GM19328 (cell line): ENCODE data around the gene CARD19.

Source experiments
- ATAC-seq: cut with Tn5 transposase; IDR thresholded peaks from one replicate; pipeline ENCODE4 v1.9.1; 2021; ENCODE audit warnings: mild to moderate bottlenecking, moderate library complexity; ENCODE audit not compliant: unreplicated experiment

Gene CARD19

DNA sequence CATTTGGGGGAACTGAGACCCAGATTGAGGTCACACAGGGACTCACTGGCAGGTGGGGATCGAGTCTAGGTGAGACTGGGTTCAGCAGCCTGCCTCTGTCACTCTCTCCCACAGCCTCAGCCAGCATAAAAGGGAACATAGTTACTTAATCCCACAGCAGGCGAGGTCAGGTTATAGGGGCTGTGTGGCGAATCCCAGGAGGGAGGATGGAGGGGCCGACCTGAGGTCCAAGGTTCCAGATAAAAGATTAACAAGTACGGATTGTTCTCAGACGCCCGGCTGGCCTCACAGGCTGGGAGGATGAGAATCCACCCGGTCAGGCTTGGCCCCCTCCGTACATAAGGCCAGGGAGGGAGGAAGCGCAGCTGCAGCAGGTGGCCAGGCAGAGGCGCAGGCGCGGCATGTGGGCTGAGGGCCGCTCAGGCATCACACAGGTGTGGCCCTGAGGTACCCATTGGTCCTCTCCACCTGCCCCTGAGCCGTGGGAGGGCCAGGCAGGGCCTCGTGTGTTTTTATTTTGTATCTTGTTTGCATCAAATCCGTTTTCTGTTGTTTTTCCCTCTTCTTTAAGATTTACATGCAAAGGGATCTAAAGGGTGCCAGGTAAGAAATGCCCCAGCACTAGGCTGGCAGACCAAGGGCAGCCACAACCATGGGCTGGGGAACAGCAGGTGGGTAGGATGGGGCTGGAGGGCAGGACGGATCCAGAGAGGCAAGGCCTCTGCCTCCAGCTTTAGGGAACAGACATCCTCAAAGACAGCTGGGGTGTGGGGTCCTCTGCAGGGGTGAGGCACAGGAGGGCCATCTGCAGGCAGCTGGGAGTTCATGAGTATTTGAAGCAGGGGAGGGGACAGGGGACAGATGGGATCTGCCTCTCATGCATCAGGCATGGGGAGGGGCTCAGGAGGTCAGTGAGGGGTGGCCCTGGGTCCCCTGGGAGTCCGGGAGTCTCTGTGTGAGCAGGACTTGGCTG is 33.9 kb upstream of the CARD19 start:
- no peak for ATAC-seq

DNA sequence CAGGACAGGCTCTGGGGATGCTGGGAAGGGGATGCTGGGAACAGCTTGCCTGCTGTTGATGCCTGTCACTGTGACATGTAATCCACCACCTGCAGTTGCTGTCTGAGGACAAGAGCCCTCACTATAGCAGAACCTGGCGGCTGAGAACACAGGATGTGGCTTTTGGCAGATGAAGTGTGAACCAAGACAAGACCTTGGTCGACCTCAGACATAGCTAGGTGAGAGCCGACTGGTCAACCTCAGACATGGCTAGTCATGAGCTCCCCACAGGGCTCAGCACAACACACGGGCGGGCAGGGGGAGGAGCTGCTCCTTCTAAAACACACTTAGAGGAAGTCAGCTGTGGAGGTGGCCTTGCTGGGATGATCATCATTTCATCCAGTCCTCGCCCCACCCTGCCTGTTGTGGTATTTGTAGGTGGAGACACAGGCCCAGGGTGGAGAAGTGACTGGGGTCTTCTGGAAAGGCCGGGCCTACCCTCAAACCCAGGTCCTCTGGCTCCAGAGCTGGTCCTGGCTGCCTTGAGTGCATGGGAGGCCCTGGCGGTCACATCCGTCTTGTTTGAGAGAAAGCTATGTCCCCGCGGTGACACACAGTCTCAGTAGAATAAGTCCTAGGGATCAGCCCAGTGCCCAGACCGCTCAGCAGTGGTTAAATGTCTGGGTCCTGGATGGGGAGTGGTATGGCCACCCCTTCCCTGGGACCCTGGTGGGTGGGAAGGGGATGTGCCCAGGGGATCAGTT is 31.5 kb upstream of the CARD19 start:
- peak; percentile 90 for ATAC-seq

DNA sequence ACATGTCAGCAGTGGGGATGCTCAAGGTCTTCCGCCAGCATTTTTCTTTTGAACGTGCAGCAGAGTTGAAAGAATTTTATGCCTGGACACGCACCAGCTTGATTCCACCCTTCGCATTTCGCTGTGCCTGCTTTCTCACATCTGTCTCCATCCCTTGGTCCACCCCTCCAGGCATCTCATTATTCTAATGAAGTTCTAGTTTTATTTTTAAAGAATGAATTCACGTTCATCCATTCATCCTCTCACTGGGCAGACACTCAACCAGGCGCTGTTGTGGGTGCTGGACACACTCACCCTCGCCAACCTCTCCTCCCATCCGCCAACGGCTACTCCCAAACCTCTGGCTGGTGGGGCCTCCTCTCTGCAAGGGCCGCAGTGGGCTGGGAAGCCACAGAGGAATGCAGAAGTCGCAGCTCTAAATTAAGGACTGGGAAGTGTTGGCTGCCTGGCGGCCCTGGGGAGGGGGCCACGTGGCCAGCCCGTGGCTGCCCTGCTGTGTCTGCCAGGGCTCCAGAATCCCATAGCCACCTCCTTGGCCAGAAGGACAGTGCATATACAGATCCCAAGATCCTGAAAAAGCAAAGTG is 30.8 kb upstream of the CARD19 start:
- no peak for ATAC-seq

DNA sequence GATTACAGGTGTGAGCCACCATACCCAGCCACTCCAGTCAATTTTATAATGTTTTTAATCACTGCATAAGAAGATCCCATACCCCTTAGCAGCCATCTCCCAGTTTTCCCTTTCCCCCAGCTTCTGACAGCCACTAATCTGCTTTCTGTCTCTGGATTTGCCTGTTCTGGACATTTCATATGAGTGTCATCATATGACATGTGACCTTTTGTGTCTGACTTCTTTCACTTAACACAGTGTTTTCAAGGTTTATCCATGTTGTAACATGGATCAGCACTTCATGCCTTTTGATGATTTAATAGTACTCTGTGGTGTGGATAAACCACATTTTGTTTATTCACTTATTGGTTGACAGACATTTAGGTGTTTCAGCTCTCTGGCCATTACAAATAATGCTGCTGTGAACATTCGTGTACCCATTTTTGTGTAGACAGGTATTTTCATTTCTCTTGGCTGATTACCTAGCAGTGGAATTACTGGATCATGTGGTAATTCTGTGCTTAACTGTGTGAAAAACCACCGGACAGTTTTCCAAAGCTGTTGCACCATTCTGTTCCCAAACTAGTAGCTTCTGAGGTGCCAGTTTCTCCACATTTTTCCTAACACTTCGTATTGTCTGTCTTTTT is 28.9 kb upstream of the CARD19 start:
- ATAC-seq = no peak

DNA sequence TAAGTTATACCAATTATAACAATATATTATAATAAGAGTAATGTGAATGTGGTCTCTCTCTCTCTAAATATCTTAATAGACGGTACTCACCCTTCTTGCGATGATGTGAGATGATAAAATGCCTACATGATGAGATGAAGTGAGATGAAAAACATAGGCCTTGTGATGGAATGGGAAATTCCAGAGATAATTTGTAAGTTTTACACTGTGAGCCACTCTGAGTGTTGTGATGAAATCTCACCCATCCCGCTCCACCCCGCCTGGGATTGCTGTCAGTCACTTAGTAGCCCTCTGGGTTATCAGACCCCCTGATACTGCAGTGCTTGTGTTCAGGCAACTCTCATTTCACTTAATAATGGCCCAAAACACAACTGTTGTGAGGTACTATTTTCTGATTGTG is 27.1 kb upstream of the CARD19 start:
- ATAC-seq = no peak

DNA sequence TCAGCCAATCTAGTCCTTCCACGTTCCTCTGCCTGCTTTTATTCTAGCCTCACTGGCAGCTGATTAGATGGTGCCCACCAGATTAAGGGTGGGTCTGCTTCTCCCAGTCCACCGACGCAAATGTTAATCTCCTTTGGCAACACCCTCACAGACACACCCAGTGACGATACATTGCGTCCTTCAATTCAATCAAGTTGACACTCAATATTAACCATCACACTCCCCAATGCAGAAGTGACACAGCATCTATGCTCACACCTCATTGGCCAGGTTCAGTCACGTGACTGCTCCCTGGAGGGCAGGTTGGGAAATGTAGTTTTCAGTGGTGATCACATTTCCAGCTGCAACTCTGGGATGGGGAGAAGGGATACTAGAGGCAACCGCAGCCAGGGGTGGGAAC is 24.6 kb upstream of the CARD19 start:
- no peak for ATAC-seq

DNA sequence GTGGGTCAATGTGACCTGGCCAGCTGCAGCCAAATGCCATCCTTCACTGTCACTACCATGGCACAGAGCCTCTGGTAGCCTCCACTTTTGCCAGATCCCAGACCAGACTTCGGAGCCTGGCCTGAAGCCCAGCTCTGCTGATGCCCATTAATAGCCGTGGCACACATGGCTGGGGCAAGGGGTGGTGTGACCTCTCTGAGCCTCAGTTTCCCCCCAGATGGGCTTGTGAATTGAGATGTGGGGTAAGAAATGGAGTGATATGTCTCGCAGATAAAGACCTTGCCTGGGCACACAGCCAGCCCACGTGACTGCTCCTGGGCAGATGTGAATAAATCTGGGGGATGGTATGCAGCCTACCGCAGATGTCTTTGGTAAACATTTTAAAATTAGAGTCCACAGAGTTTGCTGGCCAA is 23.6 kb upstream of the CARD19 start:
- ATAC-seq = no peak

DNA sequence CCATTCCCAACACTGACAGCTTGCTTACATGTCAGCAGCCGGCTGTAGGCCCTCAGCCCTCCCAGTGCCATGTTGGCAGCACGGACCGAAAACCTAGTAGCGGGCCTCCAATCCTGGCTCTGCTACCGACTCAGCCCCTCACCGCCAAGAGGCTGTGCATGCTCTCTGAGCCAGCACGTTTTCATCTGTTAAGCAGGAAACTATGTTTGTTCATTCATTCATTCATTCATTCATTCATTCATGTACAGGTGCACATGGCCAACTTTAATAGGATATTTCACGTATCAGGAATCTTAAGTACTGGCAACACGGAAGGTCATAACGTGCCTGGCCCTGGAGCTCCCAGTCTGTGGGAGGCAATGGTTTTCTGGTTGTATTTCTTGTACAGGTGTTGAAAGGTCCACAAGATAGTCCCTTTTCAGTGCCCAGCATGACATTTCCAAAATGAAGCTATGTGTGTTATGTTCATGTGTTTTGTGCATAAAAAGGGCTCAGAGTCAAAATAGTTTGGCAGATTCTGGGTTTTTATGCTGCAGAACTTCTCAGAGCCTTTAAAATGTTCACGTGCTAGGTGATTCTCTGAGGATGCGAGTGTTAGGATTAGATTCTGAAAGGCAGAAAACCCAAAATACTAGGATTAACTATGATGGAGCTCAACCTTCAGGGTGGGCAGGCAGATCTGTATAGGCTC is 19.8 kb upstream of the CARD19 start:
- no peak for ATAC-seq

DNA sequence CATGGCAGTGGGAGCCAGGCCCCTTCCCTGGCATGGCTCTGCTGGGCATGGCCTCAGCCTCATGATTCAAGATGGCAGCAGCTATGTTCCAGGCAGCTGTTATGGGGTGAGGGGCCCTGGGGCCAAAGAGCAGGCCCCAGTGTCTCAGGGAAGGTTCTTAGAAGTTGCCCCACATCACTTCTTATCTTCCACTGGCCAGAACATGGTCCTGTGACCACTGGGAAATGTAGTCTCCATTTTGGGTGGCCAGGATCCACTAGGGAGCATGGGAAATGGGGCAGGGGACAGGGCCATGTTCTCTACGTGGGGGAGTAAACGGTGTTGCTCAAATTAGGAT is 19.3 kb upstream of the CARD19 start:
- ATAC-seq = no peak

DNA sequence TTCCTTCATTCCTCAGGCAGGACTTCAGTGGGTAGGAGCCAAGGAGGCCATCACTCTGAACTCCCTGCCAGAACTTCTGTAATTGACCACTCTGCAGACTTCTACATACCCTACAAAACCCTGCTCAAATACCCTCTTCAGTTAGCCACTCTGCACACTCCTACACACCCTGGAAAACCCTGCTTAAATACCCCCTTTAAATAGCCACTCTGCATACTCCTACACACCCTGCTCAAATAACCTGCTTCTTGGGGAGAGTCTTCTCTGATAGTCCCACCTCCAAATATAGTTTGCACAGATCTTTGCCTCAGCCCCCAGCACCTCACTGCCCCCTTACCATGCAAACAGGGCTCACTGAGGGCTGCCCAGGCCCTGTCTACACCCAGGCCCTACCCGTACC is 18.6 kb upstream of the CARD19 start:
- no peak for ATAC-seq

DNA sequence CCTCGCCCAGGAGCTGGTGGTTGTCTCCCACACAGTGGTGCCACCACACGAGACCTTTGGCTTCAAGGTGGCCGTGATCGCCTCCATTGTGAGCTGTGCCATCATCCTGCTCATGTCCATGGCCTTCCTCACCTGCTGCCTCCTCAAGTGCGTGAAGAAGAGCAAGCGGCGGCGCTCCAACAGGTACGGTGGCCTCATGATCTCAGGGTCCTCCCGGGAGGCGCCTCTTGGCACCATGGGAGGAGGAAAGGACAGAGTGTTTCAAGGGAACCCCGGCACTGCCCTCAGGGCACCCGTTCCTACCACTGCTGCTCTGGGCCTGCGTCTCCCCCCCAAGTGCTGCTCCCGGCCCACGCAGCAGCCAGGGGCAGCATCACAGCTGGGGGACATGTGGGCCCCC is 18.2 kb upstream of the CARD19 start:
- ATAC-seq = no peak

DNA sequence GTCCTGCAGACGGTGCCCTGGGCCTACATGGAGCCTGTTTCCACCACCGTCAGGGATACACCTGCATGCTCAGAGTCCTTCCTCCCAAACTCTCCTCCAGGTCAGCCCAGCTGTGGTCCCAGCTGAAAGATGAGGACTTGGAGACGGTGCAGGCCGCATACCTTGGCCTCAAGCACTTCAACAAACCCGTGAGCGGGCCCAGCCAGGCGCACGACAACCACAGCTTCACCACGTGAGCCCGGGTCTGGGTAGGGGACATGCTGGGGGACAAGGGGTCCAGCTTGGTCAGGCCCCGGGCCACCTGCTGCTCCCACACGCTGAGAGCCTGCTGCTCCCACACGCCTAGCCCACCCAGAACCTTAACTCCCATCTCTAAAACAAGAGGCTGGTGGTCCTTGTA is 16.6 kb upstream of the CARD19 start:
- no peak for ATAC-seq

DNA sequence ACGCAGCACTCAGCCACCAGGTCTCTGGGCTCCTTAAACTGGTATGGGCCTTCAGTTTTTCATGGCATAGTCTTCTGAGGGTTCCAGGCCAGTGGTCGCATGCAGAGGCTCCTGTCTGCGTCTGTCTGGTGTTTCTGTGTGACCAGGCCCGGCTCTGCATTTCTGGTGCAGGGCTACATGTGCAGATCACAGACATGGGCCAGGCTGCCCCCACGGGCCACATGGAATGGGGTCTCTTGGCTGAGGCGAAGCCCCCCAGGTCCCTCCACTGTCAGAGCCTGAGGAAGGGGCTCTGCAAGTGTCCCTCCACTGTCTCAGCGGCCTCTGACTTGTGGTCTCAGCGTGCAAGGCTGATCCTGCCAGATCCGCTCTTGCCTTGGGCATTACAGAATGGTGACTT is 15.6 kb upstream of the CARD19 start:
- no peak for ATAC-seq

DNA sequence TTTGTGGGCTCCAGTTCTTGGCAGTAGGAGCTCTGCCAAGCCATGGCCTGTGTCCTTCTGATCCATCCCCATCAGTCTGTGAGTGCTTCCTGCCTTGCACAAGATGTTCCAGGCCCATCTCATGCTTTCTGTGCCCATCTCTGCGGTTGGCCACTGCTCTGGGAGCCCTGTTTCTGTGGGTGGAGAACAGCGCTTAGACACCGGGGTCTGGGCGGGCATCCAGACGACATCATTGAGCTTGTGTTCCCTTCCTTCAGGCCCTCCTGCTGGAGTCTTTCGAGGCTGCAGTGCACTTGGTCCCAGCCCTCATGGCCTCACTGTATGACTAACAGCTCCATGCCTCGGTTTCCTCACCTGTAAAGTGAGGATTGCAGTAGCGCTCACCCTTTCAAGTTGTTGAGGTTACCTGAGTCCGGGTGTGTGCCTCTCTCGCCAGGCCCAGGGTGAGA is 14.9 kb upstream of the CARD19 start:
- no peak for ATAC-seq

DNA sequence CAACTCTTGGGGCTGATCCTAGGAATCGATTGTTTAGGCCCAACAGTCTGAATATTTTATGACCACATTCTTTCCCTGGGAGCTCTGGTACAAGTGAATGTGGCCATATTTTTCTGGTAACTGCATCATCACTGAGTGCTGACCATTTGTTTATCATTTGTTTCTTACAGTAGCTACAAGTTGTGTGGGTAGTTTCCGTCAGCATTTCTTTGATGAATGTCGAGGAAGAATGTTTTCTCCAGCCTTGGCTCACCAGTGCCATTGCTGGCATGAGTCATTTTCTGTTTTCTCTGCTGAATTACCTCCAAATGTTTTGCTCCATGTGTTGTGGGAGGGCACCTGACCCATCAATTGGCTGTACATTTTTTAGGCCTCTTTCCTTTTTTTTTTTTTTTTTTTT is 14.1 kb upstream of the CARD19 start:
- ATAC-seq = no peak

DNA sequence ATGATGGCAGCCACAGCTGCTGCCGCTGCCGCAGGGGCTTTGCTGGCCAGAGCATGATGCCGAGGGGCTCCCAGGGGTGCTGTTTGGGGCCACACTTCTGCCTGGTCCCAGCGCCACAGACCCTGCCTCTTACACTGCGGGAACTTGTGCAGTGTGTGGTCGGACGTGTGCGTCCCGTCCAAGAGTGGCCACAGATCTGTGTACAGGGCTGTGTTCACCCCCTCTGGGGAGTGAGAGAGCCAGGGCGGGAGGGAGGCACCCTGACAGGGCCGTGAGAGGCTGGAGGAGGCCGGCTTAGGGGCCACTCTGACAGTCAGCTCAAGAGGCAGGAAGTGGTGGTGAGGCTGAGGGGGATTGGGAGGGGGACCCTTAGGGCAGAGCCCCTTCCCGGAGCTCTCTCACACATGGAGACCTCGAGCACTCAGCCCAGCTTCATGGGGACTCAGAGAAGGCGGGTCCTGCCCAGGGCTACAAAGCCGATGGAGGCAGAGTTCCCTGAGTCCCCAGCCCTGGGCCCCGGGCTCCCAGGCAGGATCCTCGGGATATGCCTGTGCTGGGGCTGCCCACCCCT is 13.1 kb upstream of the CARD19 start:
- ATAC-seq = no peak

DNA sequence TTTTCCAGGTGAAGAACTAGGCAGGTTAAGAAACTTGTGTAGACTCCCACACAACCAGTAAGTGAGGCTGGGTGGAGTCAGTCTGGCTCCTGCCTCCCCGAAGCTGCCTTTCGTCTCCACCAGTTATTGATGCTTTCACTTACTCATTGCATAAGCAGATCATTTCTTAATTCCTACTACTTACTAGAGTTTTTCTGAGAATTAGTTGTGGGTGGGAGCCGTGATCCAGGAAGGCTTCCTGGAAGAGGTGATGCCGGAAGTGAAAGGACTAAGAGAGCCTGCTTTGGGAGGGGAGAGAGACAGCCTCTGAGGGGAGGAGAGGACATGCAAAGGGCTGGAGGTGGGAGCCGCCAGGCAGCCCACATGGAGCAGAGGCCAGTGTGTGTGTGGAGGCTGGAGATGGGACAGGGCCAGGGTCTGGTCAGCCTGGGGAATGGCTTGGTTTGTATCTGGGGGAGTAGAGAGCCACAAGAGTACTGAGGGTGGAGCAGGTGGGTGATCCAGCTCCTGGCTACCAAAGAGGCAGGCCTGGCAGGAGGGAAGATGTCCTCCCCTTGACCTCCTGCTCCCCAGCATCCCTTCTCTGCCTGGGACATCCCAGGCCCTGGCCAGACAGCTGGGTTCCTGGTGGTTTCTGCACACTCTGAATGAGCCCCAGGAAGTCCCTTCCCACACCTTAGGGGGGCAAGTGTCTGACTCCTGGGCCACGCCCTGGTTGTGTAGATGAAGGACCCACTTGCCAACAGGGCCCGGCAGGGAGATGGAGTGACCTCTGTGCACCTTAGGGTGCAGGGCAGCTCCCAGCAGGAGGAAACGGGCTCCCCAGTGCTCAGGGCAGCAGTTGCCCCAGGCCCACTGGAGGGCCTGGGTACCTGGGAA is 12.2 kb upstream of the CARD19 start:
- no peak for ATAC-seq

DNA sequence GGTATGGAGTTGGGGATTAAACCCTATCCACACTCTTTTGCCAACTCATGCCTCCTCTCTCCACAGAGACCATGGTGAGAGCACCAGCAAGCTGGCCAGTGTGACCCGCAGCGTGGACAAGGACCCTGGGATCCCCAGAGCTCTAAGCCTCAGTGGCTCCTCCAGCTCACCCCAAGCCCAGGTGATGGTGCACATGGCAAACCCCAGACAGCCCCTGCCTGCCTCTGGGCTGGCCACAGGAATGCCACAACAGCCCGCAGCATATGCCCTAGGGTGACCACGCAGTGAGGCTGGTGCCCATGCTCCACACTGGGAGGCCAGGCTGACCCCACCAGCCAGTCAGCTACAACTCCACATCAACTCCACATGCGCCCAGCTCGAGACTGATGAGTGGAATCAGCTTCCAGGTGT is 11.5 kb upstream of the CARD19 start:
- ATAC-seq = no peak

DNA sequence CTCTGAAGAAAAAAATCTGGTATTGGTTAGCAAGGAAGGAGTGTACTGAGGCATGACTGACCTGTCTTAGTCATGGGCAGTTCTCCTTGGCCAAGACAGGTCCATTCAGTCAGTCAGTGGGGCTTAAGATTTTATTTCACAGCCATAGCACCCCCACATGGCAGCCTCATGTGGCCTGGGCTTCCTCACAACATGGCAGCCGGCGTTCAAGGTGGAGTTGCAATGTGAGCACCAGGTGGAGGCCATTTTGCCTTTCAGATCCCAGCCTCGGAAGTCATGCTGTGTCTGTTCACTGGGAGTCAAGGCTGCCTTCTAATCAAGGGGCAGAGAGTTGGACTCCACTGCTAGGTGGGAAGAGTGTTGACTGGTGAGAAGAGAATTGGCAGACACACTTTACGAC is 10.3 kb upstream of the CARD19 start:
- ATAC-seq = no peak
